Stomach (tissue), 4 donors: ENCODE data around the gene MAPK13.

Experiments used
- POLR2A ChIP-seq, 4 donors: fragments of 450-650 bp; IDR thresholded peaks; one replicate each; pipeline ENCODE4 v1.6.1; 2016; ENCODE audit warnings: antibody characterized with exemption in 4 of 4, control low read depth in 2 of 4, mild to moderate bottlenecking in 1 of 4, moderate library complexity in 1 of 4
- POLR2AphosphoS5 ChIP-seq, 3 donors: sonication (generic); formaldehyde crosslinking; IDR thresholded peaks; one replicate each; pipeline ENCODE4 v1.6.1; 2016; ENCODE audit warnings: antibody characterized with exemption in 3 of 3
- TF ChIP-seq, protein P1 (sequence below), 7 experiments: fragments of 450-650 bp in 4 of 7; fragments of 200-600 bp in 3 of 7; sonication (generic) in 3 of 7; IDR thresholded peaks; one replicate each; pipeline ENCODE4 v1.5.1; 2016 to 2019; ENCODE audit warnings: antibody characterized with exemption in 7 of 7, control low read depth in 2 of 7, mild to moderate bottlenecking in 1 of 7

DNA sequence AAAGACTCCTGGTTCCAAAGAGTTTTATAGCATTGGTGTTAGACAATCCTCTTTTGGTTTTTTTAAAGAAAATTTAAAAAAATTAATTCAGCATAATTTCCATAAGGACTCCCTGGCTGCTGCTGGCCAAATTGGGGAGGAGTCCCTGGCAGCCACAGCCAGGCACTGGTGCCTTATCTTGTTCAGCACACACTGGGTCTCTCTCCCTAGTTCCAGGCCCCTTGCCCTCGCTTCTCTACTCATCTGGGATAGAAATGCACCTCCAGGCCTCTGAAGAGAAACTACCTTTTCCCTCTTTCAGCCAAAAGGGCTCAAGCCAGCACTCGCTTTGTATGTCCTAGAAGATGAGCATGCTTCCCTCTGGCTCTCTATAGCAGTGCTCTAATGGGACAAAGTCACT, 13.4 kb upstream of the MAPK13 start:
- no peak for TF ChIP-seq POLR2A (IDR thresholded peaks at IDR 0.05)
- TF ChIP-seq, protein P1, sequence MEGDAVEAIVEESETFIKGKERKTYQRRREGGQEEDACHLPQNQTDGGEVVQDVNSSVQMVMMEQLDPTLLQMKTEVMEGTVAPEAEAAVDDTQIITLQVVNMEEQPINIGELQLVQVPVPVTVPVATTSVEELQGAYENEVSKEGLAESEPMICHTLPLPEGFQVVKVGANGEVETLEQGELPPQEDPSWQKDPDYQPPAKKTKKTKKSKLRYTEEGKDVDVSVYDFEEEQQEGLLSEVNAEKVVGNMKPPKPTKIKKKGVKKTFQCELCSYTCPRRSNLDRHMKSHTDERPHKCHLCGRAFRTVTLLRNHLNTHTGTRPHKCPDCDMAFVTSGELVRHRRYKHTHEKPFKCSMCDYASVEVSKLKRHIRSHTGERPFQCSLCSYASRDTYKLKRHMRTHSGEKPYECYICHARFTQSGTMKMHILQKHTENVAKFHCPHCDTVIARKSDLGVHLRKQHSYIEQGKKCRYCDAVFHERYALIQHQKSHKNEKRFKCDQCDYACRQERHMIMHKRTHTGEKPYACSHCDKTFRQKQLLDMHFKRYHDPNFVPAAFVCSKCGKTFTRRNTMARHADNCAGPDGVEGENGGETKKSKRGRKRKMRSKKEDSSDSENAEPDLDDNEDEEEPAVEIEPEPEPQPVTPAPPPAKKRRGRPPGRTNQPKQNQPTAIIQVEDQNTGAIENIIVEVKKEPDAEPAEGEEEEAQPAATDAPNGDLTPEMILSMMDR (IDR thresholded peaks at IDR 0.05): no peak
- TF ChIP-seq POLR2AphosphoS5 (IDR thresholded peaks at IDR 0.05): no peak
